Activated naive CD4-positive, alpha-beta T cell treated with Interleukin-2 at 50 U/mL for 16 hours (primary cell): ENCODE data around the gene DLGAP1.
"Not testable (repeated sequence)": the region's sequence is repeated elsewhere in the genome, so short reads cannot be mapped to it uniquely, and the experiment has no call there.

Source experiments
- DNase-seq: peaks from one replicate; pipeline ENCODE4 v3.0.0-alpha.2; 2020

The DLGAP1 gene

GRCh38 chr18:3608488-3608887, 846.6 kb downstream of the DLGAP1 start:
- DNase-seq: no peak

DNA sequence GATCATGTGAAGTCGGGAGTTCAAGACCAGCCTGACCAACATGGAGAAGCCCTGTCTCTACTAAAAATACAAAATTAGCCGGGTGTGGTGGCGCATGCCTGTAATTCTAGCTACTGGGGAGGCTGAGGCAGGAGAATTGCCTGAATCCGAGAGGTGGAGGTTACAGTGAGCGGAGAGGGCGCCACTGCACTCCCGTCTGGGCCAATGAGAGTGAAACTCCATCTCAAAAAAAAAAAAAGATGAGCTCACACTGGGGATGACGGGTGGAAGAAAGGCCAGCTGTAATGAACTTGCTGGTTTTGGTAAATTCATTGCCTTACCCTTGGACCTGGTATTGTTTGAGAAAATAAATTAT, 847.0 kb downstream of the DLGAP1 start:
- DNase-seq: not testable (repeated sequence)

DNA sequence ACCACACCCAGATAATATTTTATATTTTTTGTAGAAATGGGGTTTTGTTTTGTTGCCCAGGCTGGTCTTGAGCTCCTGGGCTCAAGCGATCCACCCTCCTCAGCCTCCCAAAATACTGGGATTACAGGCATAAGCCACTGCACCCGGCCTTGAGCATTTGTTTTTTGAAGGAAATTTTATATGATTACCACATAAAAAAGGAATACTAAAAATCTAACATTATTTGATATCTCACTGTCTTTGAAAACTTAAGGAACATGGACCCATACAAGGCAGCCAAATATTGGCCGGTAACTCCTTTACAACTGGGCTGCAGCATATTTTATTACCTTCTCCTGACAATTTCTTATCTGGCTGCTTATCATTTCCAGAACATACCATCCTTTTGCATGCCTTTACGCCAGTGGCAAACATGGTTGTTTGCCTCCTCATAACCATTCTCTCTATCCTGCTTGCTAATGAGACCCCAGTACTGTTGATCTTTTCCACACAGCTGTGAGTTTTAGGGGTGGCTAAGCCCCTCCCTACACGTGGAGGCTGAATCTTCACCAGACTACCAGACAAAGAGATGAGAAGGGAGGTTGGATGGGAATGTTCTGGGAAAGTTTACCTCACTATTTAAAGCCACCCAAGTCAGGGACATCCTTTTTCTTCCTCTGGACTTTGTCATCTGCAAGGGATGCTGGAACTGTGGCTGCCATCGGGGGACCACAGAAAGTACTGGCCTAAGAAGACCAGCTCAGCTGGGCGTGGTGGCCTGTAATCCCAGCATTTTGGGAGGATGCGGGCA, 847.6 kb downstream of the DLGAP1 start:
- no peak for DNase-seq

DNA sequence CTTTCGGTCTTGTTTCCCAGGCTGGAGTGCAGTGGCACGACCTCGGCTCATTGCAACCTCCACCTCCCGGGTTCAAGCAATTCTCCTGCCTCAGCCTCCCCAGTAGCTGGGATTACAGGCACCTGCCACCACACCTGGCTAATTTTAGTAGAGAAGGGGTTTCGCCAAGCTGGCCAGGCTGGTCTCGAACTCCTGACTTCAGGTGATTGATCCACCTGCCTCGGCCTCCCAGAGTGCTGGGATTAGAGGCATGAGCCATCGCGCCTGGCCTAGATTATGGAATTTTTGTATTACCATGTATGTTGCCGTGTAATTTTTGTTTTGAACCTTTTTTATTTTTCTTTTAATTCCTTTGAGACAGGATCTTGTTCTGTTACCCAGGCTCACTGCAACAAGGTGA, 848.2 kb downstream of the DLGAP1 start:
- not testable (repeated sequence) for DNase-seq

- no peak for DNase-seq
Observed at GRCh38 chr18:3605954-3606443, 849.1 kb downstream of the DLGAP1 start.

GRCh38 chr18:3605486-3605952, 849.6 kb downstream of the DLGAP1 start:
- no peak for DNase-seq

GRCh38 chr18:3604498-3605408, 850.4 kb downstream of the DLGAP1 start:
- DNase-seq: no peak

DNA sequence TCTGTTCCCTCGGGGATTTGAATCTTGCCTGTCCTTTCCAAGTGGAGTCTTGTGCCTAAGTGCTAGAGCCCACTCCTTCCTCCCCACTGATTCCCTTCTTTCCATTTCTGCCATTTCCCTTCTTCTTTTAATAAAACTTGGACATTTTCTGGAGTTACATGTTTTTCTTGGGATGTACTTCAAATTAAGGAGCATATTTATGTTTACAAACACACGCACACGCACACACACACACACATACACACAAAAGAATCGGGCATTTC, 850.9 kb downstream of the DLGAP1 start:
- no peak for DNase-seq

DNA sequence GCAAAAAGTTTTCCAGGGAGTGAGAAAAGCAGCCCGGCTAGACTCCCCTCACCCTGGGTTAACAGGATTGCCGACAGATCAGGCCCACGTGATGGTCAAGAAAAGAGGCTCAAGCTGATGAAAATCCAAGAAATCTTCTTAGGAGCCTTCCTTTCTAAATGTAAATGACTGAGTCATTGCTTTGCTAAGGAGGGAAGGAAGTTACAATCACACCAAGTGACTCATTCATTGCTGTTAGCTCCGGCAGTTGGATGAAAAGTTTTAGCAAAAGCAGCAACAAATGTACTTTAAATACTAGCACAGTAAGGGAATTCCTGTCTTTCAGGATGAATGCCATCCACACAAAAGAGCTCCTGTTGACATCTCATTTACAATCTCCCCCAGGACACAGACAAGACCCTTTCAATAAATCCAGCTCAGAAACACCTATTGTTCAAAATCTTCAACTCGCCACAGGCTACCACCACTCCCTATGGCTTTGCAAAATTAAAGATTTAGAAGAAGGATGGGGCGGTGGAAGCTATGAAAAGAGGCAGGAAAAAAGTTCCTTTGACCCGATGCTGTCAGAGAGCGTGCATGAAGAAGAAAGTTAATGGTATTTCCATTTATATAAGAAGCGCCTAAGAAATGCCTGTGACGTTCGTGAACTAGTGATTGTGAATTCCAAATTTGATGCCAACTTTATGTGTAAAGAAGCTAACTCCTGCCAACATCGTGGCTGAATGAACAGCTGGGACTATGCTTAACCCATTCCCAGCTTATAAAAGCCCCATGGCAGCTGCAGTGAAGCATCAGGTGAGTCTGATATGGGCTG, 851.5 kb downstream of the DLGAP1 start:
- no peak for DNase-seq

- DNase-seq: not testable (repeated sequence)
Observed at GRCh38 chr18:3601106-3601755, 853.9 kb downstream of the DLGAP1 start.

- DNase-seq: no peak
Observed at GRCh38 chr18:3599861-3600260, 855.2 kb downstream of the DLGAP1 start.

GRCh38 chr18:3599195-3599594, 855.9 kb downstream of the DLGAP1 start:
- DNase-seq: no peak

- no peak for DNase-seq
Observed at GRCh38 chr18:3598581-3598980, 856.5 kb downstream of the DLGAP1 start.

DNA sequence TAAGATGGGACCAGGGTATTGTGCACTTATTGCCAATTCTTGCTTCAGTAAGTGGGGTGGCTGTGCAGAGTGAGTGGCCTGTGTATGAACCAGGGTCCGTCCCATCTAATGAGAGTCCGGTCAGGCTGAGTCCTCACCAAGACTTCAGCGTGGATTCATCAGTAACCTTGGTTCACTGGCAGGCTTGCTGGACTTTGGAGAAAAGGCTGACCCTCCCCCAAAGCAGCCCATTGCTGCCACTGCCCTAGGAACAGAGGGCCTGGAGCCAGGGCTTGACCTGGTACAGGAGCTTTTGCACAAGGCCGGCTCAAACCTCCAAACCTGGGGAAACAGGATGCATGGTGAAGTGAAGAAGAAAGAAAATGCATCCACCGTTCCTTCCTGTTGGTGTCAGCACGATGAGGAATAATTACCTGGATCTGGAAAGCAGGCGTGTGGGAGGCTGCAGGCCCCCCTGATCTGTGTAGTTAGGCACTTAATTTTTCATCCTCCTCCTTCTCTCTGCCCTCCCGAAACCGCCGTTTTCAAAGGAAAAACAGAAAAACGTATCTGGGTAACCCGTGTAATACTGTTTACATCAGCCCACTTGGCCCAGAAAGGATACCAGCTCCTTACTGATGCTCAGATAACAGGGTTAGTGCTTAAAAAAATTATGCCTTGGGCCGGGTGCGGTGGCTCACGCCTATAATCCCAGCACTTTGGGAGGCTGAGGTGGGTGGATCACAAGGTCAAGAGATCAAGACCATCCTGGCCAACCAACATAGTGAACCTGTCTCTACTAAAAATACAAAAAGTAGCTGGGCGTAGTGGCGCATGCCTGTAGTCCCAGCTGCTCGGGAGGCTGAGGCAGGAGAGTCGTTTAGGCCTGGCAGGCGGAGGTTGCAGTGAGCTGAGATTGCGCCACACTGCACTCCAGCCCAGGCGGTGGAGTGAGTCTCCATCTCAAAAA, 857.4 kb downstream of the DLGAP1 start:
- DNase-seq: no peak

DNA sequence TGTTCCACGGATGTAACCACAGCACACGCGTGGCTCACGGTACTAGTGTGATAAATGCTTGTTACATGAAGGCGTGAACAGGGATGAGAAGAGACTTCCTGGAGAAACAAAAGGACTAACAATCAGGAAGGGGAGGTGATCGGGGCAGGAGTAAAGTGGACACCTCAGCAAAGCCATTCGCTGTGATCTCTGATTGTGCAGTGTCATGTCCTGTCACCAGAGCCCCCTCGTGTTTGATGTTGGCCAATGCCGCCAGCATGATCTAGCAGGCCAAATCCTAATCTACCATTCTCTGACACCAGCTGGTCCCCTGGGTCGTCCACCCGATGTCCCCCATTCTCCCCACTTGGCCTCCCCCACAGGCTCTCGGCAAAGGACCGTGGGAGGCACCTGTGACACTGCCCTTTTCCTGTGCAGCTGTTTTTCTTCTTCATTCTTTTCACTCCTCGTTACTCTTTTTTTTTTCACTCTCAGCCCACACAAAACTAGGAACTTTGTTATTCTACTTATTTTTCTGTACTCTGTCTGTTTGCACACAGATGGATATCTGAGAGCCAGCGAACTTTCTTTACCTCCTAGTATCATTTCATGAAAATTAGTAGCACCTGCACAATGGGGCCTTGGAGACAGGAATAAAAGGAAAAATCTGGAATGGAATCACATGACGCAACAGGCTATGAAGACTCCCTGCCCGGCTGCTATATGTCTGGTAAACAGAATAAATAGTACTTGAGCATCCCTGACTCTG, 858.3 kb downstream of the DLGAP1 start:
- peak; percentile 66 for DNase-seq

GRCh38 chr18:3596324-3596636, 858.8 kb downstream of the DLGAP1 start:
- no peak for DNase-seq

GRCh38 chr18:3595369-3596273, 859.5 kb downstream of the DLGAP1 start:
- DNase-seq: peak; percentile 36

DNA sequence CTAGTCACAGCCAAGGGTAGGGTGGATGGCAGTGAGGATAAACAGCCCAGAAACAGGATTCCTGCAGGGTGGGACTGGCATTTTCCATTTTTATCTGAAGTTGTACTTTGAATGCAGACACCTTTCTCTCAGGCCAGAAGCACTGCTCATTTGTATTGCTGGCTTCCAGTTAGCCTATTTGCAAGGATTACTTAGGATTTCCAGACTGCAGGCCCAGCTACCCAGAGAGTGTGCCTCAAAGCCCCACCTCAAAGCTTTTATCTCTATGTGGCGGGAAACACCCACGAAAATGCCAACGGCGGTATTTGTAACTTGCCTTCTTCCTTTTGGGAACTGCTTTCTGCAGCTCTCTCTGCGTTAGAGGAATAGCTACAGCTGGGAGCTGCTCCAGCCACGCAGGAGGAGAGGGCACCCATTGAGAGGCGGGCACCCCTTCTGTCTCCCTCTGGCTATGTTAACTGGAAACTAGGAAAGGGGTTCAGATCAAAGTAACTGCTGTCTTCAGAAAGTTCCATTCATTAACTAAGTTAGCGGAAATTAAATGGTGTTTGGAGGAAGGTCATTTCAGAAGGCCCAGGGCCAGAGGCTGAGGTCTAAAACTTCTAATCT, 860.2 kb downstream of the DLGAP1 start:
- DNase-seq: no peak
